Chondrocyte (in vitro differentiated cells): ENCODE data around the gene ABCG4. TPM values are rescaled to one million over a fixed set of nuclear protein-coding genes. Genes with fewer than 3 reads are reported as not detected.
A peak's percentile ranks its signal among the peaks of the same experiment; 100 is the strongest.
"Not testable (repeated sequence)": the region's sequence is repeated elsewhere in the genome, so short reads cannot be mapped to it uniquely, and the experiment has no call there.

ENCODE experiments used
- DNase-seq: peaks from one replicate; pipeline ENCODE4 v3.0.0; 2021; ENCODE audit warnings: mixed read lengths, low spot score
- H3K27ac Mint-ChIP-seq: one replicate; pipeline ENCODE4 v1.8.0; 2021; ENCODE audit warnings: mild to moderate bottlenecking, moderate library complexity, mixed read lengths; ENCODE audit not compliant: unreplicated experiment
- H3K27me3 Mint-ChIP-seq: 2 replicates; pipeline ENCODE4 v1.8.0; 2021; ENCODE audit warnings: low read depth, mixed read lengths
- H3K36me3 Mint-ChIP-seq: 2 replicates; pipeline ENCODE4 v1.8.0; 2021; ENCODE audit warnings: low read depth, mixed read lengths
- H3K4me1 Mint-ChIP-seq: 2 replicates; pipeline ENCODE4 v1.8.0; 2021; ENCODE audit warnings: low read depth, mild to moderate bottlenecking, mixed read lengths
- H3K4me3 Mint-ChIP-seq: one replicate; pipeline ENCODE4 v1.8.0; 2021; ENCODE audit warnings: mild to moderate bottlenecking, moderate library complexity, mixed read lengths; ENCODE audit not compliant: unreplicated experiment
- H3K9me3 Mint-ChIP-seq: 2 replicates; pipeline ENCODE4 v1.8.0; 2021; ENCODE audit warnings: low read depth, mixed read lengths
- total RNA-seq: library from RNA; stranded (reverse); gene quantifications from 3 replicates; pipeline ENCODE4 v1.2.1, GENCODE V29; 2021
- TF ChIP-seq, protein P1 (sequence below): fragments of 200-600 bp; sonication (generic); IDR thresholded peaks from 2 replicates; pipeline ENCODE4 v1.5.0; 2021; ENCODE audit warnings: antibody characterized with exemption, mild to moderate bottlenecking, moderate library complexity

The ABCG4 gene
- total RNA-seq, 1 donor from 2014 or later = 2.0 TPM

DNA sequence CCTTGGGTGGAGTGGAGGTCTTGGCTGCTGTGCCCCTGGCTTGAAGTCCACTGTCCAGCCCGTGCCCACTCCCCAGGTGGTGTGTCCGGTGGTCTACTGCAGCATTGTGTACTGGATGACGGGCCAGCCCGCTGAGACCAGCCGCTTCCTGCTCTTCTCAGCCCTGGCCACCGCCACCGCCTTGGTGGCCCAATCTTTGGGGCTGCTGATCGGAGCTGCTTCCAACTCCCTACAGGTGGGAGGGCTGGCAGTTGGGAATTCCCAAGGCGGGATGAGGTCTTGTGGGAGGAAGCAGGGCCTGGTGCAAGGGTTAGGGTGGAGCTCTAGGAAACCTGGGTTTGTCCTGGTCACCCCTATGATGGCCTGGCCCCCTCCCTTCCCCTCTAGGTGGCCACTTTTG, 11.3 kb downstream of the ABCG4 start:
- Mint-ChIP-seq H3K4me3 (no peak overlapping the region), H3K36me3 (no peaks in the 10 kb centered on the region), H3K27me3 (no peaks in the 10 kb centered on the region), H3K27ac (no peak overlapping the region), H3K9me3 (no peaks in the 10 kb centered on the region), H3K4me1 (no peaks in the 10 kb centered on the region)
- TF ChIP-seq, protein P1, sequence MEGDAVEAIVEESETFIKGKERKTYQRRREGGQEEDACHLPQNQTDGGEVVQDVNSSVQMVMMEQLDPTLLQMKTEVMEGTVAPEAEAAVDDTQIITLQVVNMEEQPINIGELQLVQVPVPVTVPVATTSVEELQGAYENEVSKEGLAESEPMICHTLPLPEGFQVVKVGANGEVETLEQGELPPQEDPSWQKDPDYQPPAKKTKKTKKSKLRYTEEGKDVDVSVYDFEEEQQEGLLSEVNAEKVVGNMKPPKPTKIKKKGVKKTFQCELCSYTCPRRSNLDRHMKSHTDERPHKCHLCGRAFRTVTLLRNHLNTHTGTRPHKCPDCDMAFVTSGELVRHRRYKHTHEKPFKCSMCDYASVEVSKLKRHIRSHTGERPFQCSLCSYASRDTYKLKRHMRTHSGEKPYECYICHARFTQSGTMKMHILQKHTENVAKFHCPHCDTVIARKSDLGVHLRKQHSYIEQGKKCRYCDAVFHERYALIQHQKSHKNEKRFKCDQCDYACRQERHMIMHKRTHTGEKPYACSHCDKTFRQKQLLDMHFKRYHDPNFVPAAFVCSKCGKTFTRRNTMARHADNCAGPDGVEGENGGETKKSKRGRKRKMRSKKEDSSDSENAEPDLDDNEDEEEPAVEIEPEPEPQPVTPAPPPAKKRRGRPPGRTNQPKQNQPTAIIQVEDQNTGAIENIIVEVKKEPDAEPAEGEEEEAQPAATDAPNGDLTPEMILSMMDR = no peak
- no peak for DNase-seq

DNA sequence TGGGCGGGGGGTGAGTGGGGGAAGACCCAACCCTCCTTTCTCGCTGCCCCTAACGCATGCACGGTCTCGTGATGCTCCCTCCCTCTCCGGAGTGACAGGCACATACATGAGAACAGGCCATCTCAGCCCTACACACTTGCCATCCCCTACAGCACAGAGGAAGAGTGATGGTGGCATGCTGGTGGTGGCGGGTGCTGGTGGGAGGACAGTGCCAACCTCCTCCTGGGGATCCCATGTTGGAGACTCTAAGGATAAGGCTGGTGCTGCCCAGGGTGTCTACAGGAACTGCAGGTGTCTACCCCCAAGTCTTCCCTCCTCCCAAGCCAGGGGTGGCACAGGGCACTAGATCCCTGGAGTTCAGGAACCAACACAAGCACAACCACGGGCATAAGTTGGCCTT, 13.0 kb downstream of the ABCG4 start:
- TF ChIP-seq, protein P1 = no peak
- Mint-ChIP-seq H3K27ac (no peak overlapping the region), H3K4me3 (no peak overlapping the region), H3K9me3 (no peaks in the 10 kb centered on the region), H3K4me1 (peaks cover 7% of the 10 kb centered on the region), H3K36me3 (no peaks in the 10 kb centered on the region), H3K27me3 (no peaks in the 10 kb centered on the region)
- no peak for DNase-seq

DNA sequence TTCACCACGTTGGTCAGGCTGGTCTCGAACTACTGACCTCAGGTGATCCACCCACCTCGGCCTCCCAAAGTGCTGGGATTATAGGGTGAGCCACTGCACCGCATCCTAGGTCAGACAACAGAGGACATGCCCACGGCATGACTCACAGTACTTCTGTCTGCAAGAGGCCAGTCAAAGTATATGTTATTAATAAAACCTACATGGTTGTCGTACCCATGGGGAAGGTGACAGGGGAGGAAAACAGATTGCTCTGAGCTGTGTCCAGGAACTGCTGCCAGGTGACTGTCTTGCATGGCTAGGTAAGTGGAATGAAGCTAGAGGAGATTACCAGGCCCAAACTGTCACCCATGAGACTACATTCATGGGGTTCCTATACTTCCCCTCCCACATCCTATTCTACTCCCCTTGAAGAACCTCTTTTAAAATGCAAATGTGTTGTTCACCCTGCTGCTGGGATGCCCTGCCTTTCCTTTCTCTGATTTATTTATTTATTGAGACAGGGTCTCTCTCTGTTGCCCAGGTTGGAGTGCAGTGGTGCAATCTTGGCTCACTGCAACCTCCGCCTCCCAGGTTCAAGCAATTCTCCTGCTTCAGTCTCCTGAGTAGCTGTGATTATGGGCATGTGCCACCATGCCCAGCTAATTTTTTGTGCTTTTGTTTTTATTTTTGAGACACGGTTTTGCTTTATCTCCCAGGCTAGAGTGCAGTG, 17.7 kb downstream of the ABCG4 start:
- Mint-ChIP-seq H3K4me1 (peaks cover 19% of the 10 kb centered on the region), H3K4me3 (no peak overlapping the region), H3K27me3 (no peaks in the 10 kb centered on the region), H3K9me3 (no peaks in the 10 kb centered on the region), H3K36me3 (no peaks in the 10 kb centered on the region), H3K27ac (peak overlapping the region; percentile 8)
- DNase-seq = no peak
- TF ChIP-seq, protein P1 = no peak

DNA sequence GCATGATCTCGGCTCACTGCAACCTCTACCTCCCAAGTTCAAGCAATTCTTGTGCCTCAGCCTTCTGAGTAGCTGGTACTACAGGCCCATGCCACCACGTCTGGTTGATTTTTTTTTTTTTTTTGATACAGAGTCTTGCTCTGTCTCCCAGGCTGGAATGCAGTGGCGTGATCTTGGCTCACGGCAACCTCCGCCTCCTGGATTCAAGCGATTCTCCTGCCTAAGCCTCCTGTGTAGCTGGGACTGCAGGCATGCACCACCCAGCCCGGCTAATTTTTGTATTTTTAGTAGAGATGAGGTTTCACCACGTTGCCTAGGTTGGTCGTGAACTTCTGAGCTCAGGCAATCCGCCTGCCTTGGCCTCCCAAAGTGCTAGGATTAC, 18.2 kb downstream of the ABCG4 start:
- H3K9me3 Mint-ChIP-seq, DNase-seq, H3K27me3 Mint-ChIP-seq, H3K36me3 Mint-ChIP-seq, H3K4me3 Mint-ChIP-seq: not testable (repeated sequence)
- peaks cover 19% of the 10 kb centered on the region for H3K4me1 Mint-ChIP-seq
- H3K27ac Mint-ChIP-seq = peak overlapping the region; percentile 8

DNA sequence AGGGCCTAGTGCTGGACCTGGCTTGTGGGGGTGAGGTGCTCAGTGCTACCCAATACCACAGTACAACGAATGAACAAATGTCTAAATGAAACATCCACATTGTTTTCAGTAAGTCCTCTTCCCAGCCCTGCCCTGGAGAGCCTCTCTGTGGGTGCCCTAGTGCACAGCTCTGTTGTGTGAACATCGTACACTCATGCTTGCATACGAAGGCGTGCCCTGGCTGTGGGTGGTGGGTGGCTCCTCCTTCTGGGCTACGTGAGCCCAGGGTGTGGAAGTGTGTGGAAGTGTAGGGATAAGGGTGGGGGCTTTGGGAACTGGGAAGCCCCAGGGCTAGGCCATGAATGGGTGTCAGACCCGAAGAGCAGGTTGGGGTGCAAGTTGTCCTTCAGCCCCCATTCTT, 19.1 kb downstream of the ABCG4 start:
- H3K9me3 Mint-ChIP-seq = no peaks in the 10 kb centered on the region
- no peak for DNase-seq
- TF ChIP-seq, protein P1 = no peak
- H3K4me1 Mint-ChIP-seq = peaks cover 19% of the 10 kb centered on the region
- no peaks in the 10 kb centered on the region for H3K36me3 Mint-ChIP-seq
- no peaks in the 10 kb centered on the region for H3K27me3 Mint-ChIP-seq
- H3K4me3 Mint-ChIP-seq = peak overlapping the region; percentile 56
- H3K27ac Mint-ChIP-seq = peak overlapping the region; percentile 51
